ENCODE data around the gene FANCI. TPM values are rescaled to one million over a fixed set of nuclear protein-coding genes. Genes with fewer than 3 reads are reported as not detected.

Gene FANCI
- total RNA-seq, 1 donor from 2014 or later: 133 TPM

DNA sequence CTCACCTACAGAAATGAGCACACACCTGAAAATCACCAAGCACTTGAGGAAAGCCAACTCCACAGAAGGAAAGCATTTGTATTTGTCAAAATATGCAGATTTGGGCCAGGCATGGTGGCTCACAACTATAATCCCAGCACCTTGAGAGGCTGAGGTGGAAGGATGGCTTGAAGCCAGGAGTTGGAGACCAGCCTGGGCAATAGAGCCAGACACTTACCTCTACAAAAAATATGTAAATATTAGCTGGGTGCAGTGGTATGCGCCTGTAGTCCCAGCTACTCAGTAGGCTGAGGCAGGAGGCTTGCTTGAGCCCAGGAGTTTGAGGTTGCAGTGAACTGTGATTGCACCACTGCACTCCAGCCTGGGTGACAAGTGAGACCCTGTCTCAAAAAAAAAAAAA lies 34.7 kb upstream of the FANCI start:
- no peak overlapping the region for H3K4me3 ChIP-seq
- no peaks in the 10 kb centered on the region for H3K27me3 ChIP-seq
- no peaks in the 10 kb centered on the region for H3F3A ChIP-seq (ENCODE audit: low read depth)
- peaks cover 3% of the 10 kb centered on the region for H3K4me1 Mint-ChIP-seq
- no peaks in the 10 kb centered on the region for H3K36me3 Mint-ChIP-seq
- H3K36me3 ChIP-seq: no peaks in the 10 kb centered on the region
- H3K4me1 ChIP-seq: no peaks in the 10 kb centered on the region
- peaks cover 5% of the 10 kb centered on the region for H3K27me3 Mint-ChIP-seq (ENCODE audit: insufficient read depth, low read depth)
- H3K27ac ChIP-seq: no peak overlapping the region
- no peaks in the 10 kb centered on the region for H4K20me1 ChIP-seq (ENCODE audit: low read depth)
- no peak overlapping the region for H3K27ac Mint-ChIP-seq
- no peaks in the 10 kb centered on the region for H3K9me3 ChIP-seq (ENCODE audit: low read depth)
- H3K4me3 Mint-ChIP-seq: no peak overlapping the region
- no peaks in the 10 kb centered on the region for H3K79me2 ChIP-seq (ENCODE audit: low read depth)
- TF ChIP-seq EZH2 (IDR thresholded peaks at IDR 0.05) (no peak), EZH2phosphoT487 (IDR thresholded peaks at IDR 0.05) (no peak)
- TF ChIP-seq, protein P1, sequence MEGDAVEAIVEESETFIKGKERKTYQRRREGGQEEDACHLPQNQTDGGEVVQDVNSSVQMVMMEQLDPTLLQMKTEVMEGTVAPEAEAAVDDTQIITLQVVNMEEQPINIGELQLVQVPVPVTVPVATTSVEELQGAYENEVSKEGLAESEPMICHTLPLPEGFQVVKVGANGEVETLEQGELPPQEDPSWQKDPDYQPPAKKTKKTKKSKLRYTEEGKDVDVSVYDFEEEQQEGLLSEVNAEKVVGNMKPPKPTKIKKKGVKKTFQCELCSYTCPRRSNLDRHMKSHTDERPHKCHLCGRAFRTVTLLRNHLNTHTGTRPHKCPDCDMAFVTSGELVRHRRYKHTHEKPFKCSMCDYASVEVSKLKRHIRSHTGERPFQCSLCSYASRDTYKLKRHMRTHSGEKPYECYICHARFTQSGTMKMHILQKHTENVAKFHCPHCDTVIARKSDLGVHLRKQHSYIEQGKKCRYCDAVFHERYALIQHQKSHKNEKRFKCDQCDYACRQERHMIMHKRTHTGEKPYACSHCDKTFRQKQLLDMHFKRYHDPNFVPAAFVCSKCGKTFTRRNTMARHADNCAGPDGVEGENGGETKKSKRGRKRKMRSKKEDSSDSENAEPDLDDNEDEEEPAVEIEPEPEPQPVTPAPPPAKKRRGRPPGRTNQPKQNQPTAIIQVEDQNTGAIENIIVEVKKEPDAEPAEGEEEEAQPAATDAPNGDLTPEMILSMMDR (IDR thresholded peaks at IDR 0.05): no peak
- H3K9me3 Mint-ChIP-seq: no peaks in the 10 kb centered on the region
- H3K4me2 ChIP-seq: no peak overlapping the region
- H3K9ac ChIP-seq: no peak overlapping the region
- no peak for DNase-seq (ENCODE audit: low spot score)
- H2AFZ ChIP-seq (replicated peaks): no peak overlapping the region

DNA sequence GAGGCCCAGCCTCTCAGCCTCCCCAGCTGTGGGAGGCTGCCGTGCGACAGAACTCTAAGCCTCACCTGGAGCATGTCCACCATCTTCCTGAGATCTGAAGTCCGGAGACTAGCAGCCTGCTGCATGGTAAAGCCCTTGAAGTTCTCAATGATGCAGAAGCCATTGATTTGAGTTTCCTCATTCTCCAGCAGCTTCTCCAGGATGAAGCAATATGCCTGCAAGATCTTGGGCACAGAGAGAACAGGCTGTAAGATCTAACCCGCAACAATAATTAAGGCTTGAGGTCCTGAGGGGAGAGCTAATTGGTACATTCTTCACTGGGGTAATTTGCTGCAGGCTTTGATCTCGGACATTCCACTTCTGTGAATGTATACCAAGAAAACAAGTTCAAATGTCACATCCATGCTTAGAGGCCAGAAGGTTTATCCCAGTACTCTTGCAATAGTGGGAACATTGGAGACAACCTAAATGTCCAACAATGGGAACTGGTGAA lies 32.1 kb upstream of the FANCI start:
- TF ChIP-seq EZH2phosphoT487 (IDR thresholded peaks at IDR 0.05) (no peak), EZH2 (IDR thresholded peaks at IDR 0.05) (no peak)
- TF ChIP-seq, protein P1 (IDR thresholded peaks at IDR 0.05): no peak
- DNase-seq (ENCODE audit: low spot score): no peak
- Histone ChIP-seq H3K9ac (no peak overlapping the region), H3K27ac (no peak overlapping the region), H4K20me1 (ENCODE audit: low read depth) (no peaks in the 10 kb centered on the region), H3K4me3 (no peak overlapping the region), H3F3A (ENCODE audit: low read depth) (no peaks in the 10 kb centered on the region), H3K9me3 (ENCODE audit: low read depth) (no peaks in the 10 kb centered on the region), H3K36me3 (no peaks in the 10 kb centered on the region), H3K4me2 (no peak overlapping the region), H3K27me3 (no peaks in the 10 kb centered on the region), H3K4me1 (no peaks in the 10 kb centered on the region), H2AFZ (replicated peaks) (no peak overlapping the region), H3K79me2 (ENCODE audit: low read depth) (no peaks in the 10 kb centered on the region)
- Mint-ChIP-seq H3K4me1 (peaks cover 3% of the 10 kb centered on the region), H3K4me3 (no peak overlapping the region), H3K27me3 (ENCODE audit: insufficient read depth, low read depth) (peaks cover 7% of the 10 kb centered on the region), H3K27ac (no peak overlapping the region), H3K36me3 (no peaks in the 10 kb centered on the region), H3K9me3 (no peaks in the 10 kb centered on the region)

DNA sequence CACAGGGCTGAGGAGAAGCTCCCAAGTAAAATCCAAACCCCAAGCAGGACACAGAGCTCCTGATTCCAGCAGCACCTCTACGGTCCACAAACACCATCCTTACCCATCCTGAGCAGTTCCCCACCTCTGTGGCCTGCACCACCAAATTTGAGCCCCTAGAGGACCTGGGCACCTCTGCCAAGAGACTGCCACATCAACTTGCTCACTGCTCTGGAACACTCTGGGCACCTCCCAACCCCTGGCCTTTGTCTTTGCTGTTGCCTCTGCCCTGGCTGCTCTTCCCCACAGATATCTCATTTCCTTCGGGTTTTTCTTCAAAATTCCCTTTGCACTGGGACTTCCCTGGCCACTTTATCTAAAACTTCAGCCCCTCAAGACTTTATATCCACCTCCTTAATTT lies 28.2 kb upstream of the FANCI start:
- H3F3A ChIP-seq (ENCODE audit: low read depth): no peaks in the 10 kb centered on the region
- no peak overlapping the region for H3K9ac ChIP-seq
- H3K4me1 ChIP-seq: no peaks in the 10 kb centered on the region
- no peaks in the 10 kb centered on the region for H3K36me3 Mint-ChIP-seq
- H3K9me3 ChIP-seq (ENCODE audit: low read depth): no peaks in the 10 kb centered on the region
- no peaks in the 10 kb centered on the region for H3K9me3 Mint-ChIP-seq
- DNase-seq (ENCODE audit: low spot score): no peak
- no peaks in the 10 kb centered on the region for H3K36me3 ChIP-seq
- H3K4me1 Mint-ChIP-seq: no peaks in the 10 kb centered on the region
- no peaks in the 10 kb centered on the region for H3K79me2 ChIP-seq (ENCODE audit: low read depth)
- no peaks in the 10 kb centered on the region for H3K27me3 ChIP-seq
- no peaks in the 10 kb centered on the region for H4K20me1 ChIP-seq (ENCODE audit: low read depth)
- no peak for TF ChIP-seq EZH2 (IDR thresholded peaks at IDR 0.05)
- no peak for TF ChIP-seq EZH2phosphoT487 (IDR thresholded peaks at IDR 0.05)
- TF ChIP-seq, protein P1 (IDR thresholded peaks at IDR 0.05): no peak
- no peak overlapping the region for H2AFZ ChIP-seq (replicated peaks)
- no peak overlapping the region for H3K4me3 ChIP-seq
- no peak overlapping the region for H3K4me2 ChIP-seq
- no peak overlapping the region for H3K4me3 Mint-ChIP-seq
- no peak overlapping the region for H3K27ac Mint-ChIP-seq
- peaks cover 6% of the 10 kb centered on the region for H3K27me3 Mint-ChIP-seq (ENCODE audit: insufficient read depth, low read depth)
- no peak overlapping the region for H3K27ac ChIP-seq

Data from neural progenitor cell (in vitro differentiated cells).